GM12801 (cell line): ENCODE measurements around the gene BCL7C.

Source experiments
- TF ChIP-seq, protein P1 (sequence below): IDR thresholded peaks from one replicate; pipeline ENCODE4 v1.5.1; 2011; ENCODE audit warnings: control low read depth; ENCODE audit not compliant: insufficient read length; ENCODE audit errors: extremely low read depth

The BCL7C gene

DNA sequence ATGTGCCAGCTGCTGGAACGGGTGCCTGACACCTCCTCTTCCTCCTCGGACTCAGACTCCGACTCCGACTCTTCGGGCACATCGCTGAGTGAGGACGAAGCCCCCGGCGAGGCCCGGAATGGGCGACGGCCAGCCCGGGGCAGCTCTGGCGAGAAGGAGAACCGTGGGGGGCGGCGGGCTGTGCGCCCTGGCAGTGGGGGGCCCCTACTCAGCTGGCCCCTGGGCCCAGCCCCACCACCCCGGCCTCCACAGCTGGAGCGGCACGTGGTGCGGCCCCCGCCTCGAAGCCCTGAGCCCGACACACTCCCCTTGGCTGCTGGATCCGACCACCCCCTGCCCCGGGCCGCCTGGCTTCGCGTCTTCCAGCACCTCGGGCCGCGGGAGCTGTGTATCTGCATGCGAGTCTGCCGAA lies 36.3 kb upstream of the BCL7C start:
- TF ChIP-seq, protein P1, sequence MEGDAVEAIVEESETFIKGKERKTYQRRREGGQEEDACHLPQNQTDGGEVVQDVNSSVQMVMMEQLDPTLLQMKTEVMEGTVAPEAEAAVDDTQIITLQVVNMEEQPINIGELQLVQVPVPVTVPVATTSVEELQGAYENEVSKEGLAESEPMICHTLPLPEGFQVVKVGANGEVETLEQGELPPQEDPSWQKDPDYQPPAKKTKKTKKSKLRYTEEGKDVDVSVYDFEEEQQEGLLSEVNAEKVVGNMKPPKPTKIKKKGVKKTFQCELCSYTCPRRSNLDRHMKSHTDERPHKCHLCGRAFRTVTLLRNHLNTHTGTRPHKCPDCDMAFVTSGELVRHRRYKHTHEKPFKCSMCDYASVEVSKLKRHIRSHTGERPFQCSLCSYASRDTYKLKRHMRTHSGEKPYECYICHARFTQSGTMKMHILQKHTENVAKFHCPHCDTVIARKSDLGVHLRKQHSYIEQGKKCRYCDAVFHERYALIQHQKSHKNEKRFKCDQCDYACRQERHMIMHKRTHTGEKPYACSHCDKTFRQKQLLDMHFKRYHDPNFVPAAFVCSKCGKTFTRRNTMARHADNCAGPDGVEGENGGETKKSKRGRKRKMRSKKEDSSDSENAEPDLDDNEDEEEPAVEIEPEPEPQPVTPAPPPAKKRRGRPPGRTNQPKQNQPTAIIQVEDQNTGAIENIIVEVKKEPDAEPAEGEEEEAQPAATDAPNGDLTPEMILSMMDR, result no peak

- TF ChIP-seq, protein P1, result no peak
These were observed 35.3 kb upstream of the BCL7C start for GRCh38 chr16:30929167-30929566.

GRCh38 chr16:30928390-30928789 lies 34.5 kb upstream of the BCL7C start:
- TF ChIP-seq, protein P1, result no peak

DNA sequence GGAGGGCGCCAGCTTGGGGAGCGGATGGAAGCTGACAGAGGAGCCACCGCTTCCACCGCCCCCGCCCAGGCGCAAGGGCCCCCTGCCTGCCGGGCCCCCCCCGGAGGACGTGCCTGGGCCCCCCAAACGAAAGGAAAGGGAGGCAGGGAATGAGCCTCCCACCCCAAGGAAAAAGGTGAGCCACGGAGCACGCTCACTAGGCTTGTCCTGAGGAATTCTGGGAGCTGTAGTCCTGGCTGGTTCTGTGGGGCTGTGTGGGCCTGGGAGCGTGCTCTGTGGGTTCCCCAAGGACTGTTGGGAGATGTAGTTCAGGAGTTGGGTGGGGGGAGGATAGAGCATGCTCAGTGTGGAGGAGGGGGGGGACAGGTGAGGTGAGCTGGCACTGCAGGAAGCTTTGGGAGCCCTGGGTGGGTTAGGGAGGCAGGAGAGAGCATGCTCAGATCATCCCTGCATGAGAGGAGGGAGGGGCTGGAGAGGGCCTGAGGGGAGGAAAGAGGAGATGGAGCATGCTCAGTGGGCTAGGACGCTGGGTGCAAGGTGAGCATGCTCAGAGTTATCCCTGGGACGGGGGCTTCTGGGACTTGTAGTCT lies 34.0 kb upstream of the BCL7C start:
- TF ChIP-seq, protein P1, result no peak

- TF ChIP-seq, protein P1, result no peak
These were observed 33.3 kb upstream of the BCL7C start for GRCh38 chr16:30926937-30927788.

DNA sequence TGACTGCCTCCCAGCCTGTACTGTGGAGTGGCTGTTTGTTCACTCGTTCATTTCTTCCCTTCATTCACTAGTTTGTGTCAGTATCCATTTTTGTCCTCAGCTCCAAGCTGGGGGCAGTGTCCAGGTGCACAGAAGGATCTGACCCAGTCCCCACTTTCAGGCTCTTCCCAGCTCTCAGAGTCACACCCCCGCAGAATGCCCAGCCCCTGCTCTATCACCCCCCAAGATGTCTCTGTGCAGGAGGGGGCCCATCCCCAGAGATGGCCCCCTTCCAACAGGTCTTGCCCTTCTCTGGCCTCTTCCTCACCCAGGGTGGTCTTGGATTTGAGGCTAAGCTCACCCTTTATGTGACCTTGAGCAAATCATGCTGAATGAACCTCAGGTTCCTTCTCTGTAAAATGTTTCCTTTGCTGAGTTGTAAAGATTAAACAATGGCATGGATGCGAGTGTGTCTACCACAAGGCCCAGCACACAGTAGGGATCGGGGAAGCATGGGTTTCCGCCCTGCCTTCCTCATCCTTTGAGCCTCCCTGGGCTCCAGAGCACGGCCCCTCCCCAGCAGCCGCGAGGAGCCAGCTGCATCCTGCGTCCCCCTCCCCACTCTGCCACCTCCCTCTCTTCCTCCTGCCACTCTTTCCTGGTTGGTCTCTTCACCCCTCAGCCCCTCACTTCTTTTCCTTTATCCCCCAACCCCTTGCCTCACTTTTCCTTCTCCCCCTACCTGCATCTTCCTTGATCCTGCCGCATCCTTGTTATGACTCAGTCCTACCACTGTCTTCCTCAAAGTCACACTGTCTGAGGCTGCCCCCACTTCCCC lies 32.3 kb upstream of the BCL7C start:
- TF ChIP-seq, protein P1, result no peak

- TF ChIP-seq, protein P1, result no peak
These were observed 31.7 kb upstream of the BCL7C start for GRCh38 chr16:30925632-30925987.
